ENCODE data around the gene SOHLH1. TPM values are rescaled to one million over a fixed set of nuclear protein-coding genes. Genes with fewer than 3 reads are reported as not detected.

The SOHLH1 gene
- total RNA-seq, 1 donor, result not detected

GRCh38 chr9:135744333-135745070 is 45.2 kb upstream of the SOHLH1 start:
- DNase-seq (ENCODE audit: low read depth), result no peak
- H3K4me3 ChIP-seq (ENCODE audit: low read depth, low read length), result no peak overlapping the region
- TF ChIP-seq CTCF (IDR thresholded peaks at IDR 0.05; ENCODE audit: insufficient read depth, low read depth, low read length), result no peak

- no peak for TF ChIP-seq CTCF (IDR thresholded peaks at IDR 0.05; ENCODE audit: insufficient read depth, low read depth, low read length)
- no peak for DNase-seq (ENCODE audit: low read depth)
- no peak overlapping the region for H3K4me3 ChIP-seq (ENCODE audit: low read depth, low read length)
These were observed 44.5 kb upstream of the SOHLH1 start for GRCh38 chr9:135743546-135744332.

- H3K4me3 ChIP-seq (ENCODE audit: low read depth, low read length), result no peak overlapping the region
- no peak for DNase-seq (ENCODE audit: low read depth)
- no peak for TF ChIP-seq CTCF (IDR thresholded peaks at IDR 0.05; ENCODE audit: insufficient read depth, low read depth, low read length)
These were observed 43.7 kb upstream of the SOHLH1 start for GRCh38 chr9:135743021-135743420.

- H3K4me3 ChIP-seq (ENCODE audit: low read depth, low read length), result no peak overlapping the region
- DNase-seq (ENCODE audit: low read depth), result no peak
- no peak for TF ChIP-seq CTCF (IDR thresholded peaks at IDR 0.05; ENCODE audit: insufficient read depth, low read depth, low read length)
These were observed 42.3 kb upstream of the SOHLH1 start for GRCh38 chr9:135741276-135742219.

- no peak for DNase-seq (ENCODE audit: low read depth)
These were observed 40.3 kb upstream of the SOHLH1 start for GRCh38 chr9:135739271-135740220.

More at GRCh38 chr9:135739271-135740220, 40.3 kb upstream of the SOHLH1 start:
- no peak for TF ChIP-seq CTCF (IDR thresholded peaks at IDR 0.05; ENCODE audit: insufficient read depth, low read depth, low read length)
- no peak overlapping the region for H3K4me3 ChIP-seq (ENCODE audit: low read depth, low read length)

Measured in fibroblast of villous mesenchyme (primary cell).